ENCODE data around the gene GAN.

DNA sequence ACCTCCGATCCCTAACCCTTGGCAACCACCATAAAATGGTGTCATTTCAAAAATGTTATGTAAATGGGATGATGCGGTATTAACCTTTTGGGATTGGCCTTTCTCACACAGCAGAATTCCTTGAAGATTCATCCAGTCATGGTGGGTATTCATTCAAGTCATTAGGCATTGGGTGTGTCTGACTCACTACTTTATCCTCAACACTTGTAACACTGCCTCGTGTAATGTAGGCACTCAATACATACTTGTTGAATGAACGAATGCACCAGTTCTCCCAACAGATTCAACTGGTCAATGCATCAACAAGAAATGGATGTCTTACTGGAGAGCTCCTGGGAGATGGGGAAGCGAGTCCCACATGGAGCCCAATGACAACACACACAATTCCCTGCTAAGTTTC, 21.8 kb upstream of the GAN start:
- TF ChIP-seq, protein P1, sequence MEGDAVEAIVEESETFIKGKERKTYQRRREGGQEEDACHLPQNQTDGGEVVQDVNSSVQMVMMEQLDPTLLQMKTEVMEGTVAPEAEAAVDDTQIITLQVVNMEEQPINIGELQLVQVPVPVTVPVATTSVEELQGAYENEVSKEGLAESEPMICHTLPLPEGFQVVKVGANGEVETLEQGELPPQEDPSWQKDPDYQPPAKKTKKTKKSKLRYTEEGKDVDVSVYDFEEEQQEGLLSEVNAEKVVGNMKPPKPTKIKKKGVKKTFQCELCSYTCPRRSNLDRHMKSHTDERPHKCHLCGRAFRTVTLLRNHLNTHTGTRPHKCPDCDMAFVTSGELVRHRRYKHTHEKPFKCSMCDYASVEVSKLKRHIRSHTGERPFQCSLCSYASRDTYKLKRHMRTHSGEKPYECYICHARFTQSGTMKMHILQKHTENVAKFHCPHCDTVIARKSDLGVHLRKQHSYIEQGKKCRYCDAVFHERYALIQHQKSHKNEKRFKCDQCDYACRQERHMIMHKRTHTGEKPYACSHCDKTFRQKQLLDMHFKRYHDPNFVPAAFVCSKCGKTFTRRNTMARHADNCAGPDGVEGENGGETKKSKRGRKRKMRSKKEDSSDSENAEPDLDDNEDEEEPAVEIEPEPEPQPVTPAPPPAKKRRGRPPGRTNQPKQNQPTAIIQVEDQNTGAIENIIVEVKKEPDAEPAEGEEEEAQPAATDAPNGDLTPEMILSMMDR (conservative IDR thresholded peaks at IDR 0.05; ENCODE audit: low read depth, low read length) = no peak
- TF ChIP-seq POLR2A (IDR thresholded peaks at IDR 0.05; ENCODE audit: low read depth, low read length) (no peak), MAZ (IDR thresholded peaks at IDR 0.05; ENCODE audit: borderline replicate concordance, low read depth, low read length) (no peak), MXI1 (IDR thresholded peaks at IDR 0.05; ENCODE audit: borderline replicate concordance, low read depth, low read length) (no peak), CEBPB (IDR thresholded peaks at IDR 0.05; ENCODE audit: low read depth, low read length) (no peak), BHLHE40 (IDR thresholded peaks at IDR 0.05; ENCODE audit: low read depth, low read length) (no peak), RCOR1 (IDR thresholded peaks at IDR 0.05; ENCODE audit: insufficient replicate concordance, low read length) (no peak), FOS (IDR thresholded peaks at IDR 0.05; ENCODE audit: low read depth, low read length) (no peak), CHD1 (IDR thresholded peaks at IDR 0.05; ENCODE audit: low read depth, low read length) (no peak), MAFK (IDR thresholded peaks at IDR 0.05; ENCODE audit: low read depth, low read length) (no peak), RFX5 (IDR thresholded peaks at IDR 0.05; ENCODE audit: low read depth, low read length) (no peak), NFE2L2 (IDR thresholded peaks at IDR 0.05; ENCODE audit: low read depth, low read length) (no peak), SMC3 (IDR thresholded peaks at IDR 0.05; ENCODE audit: low read depth, low read length) (no peak)

All from IMR-90 (cell line).